ENCODE measurements around the gene OCA2.

OCA2 gene

GRCh38 chr15:28086175-28086703 is 12.9 kb downstream of the OCA2 start:
- peak; percentile 84 for TF ChIP-seq CTCF (IDR thresholded peaks at IDR 0.05; ENCODE audit: low read length)
- TF ChIP-seq EZH2 (IDR thresholded peaks at IDR 0.05; ENCODE audit: borderline replicate concordance, low read length), result no peak
- Histone ChIP-seq H4K20me1 (ENCODE audit: insufficient read depth, low read length) (no peaks in the 10 kb centered on the region), H3K4me3 (ENCODE audit: low read depth, low read length, poor library complexity, severe bottlenecking) (no peak overlapping the region)

GRCh38 chr15:28085489-28086174 is 13.5 kb downstream of the OCA2 start:
- Histone ChIP-seq H2AFZ (ENCODE audit: low read length) (no peak overlapping the region), H4K20me1 (ENCODE audit: insufficient read depth, low read length) (no peaks in the 10 kb centered on the region), H3K4me2 (ENCODE audit: low read length) (no peak overlapping the region), H3K36me3 (ENCODE audit: insufficient read depth, low read length) (no peaks in the 10 kb centered on the region), H3K4me3 (ENCODE audit: low read depth, low read length, poor library complexity, severe bottlenecking) (no peak overlapping the region), H3K27ac (ENCODE audit: low read depth, low read length, poor library complexity, severe bottlenecking) (no peak overlapping the region), H3K27me3 (ENCODE audit: insufficient read depth, low read length) (no peaks in the 10 kb centered on the region), H3F3A (ENCODE audit: insufficient read depth, low read length) (no peaks in the 10 kb centered on the region), H3K79me2 (ENCODE audit: insufficient read depth, low read length) (no peaks in the 10 kb centered on the region), H3K9me2 (ENCODE audit: low read depth, low read length) (no peaks in the 10 kb centered on the region), H3K9ac (ENCODE audit: low read length) (no peak overlapping the region), H3K9me3 (ENCODE audit: low read length) (no peaks in the 10 kb centered on the region), H3K4me1 (ENCODE audit: insufficient read depth, low read length, severe bottlenecking) (no peaks in the 10 kb centered on the region)
- TF ChIP-seq CTCF (IDR thresholded peaks at IDR 0.05; ENCODE audit: low read length) (no peak), EZH2 (IDR thresholded peaks at IDR 0.05; ENCODE audit: borderline replicate concordance, low read length) (no peak)

More at GRCh38 chr15:28086175-28086703, 12.9 kb downstream of the OCA2 start:
- Histone ChIP-seq H3K9me3 (ENCODE audit: low read length) (0 out of 2 replicates have a peak, but pooled peaks cover 2% of the 10 kb centered on the region), H3K4me2 (ENCODE audit: low read length) (no peak overlapping the region), H2AFZ (ENCODE audit: low read length) (no peak overlapping the region), H3F3A (ENCODE audit: insufficient read depth, low read length) (no peaks in the 10 kb centered on the region), H3K4me1 (ENCODE audit: insufficient read depth, low read length, severe bottlenecking) (no peaks in the 10 kb centered on the region), H3K27ac (ENCODE audit: low read depth, low read length, poor library complexity, severe bottlenecking) (no peak overlapping the region), H3K79me2 (ENCODE audit: insufficient read depth, low read length) (no peaks in the 10 kb centered on the region), H3K9ac (ENCODE audit: low read length) (no peak overlapping the region), H3K36me3 (ENCODE audit: insufficient read depth, low read length) (no peaks in the 10 kb centered on the region), H3K9me2 (ENCODE audit: low read depth, low read length) (no peaks in the 10 kb centered on the region), H3K27me3 (ENCODE audit: insufficient read depth, low read length) (no peaks in the 10 kb centered on the region)

- H3K27me3 ChIP-seq (ENCODE audit: insufficient read depth, low read length), result no peaks in the 10 kb centered on the region
- H2AFZ ChIP-seq (ENCODE audit: low read length), result no peak overlapping the region
- no peaks in the 10 kb centered on the region for H4K20me1 ChIP-seq (ENCODE audit: insufficient read depth, low read length)
Measured at GRCh38 chr15:28084547-28084946, 14.6 kb downstream of the OCA2 start.

More at GRCh38 chr15:28084547-28084946, 14.6 kb downstream of the OCA2 start:
- TF ChIP-seq EZH2 (IDR thresholded peaks at IDR 0.05; ENCODE audit: borderline replicate concordance, low read length), result no peak
- TF ChIP-seq CTCF (IDR thresholded peaks at IDR 0.05; ENCODE audit: low read length), result no peak
- Histone ChIP-seq H3K27ac (ENCODE audit: low read depth, low read length, poor library complexity, severe bottlenecking) (no peak overlapping the region), H3K36me3 (ENCODE audit: insufficient read depth, low read length) (no peaks in the 10 kb centered on the region), H3F3A (ENCODE audit: insufficient read depth, low read length) (no peaks in the 10 kb centered on the region), H3K4me2 (ENCODE audit: low read length) (no peak overlapping the region), H3K4me3 (ENCODE audit: low read depth, low read length, poor library complexity, severe bottlenecking) (no peak overlapping the region), H3K79me2 (ENCODE audit: insufficient read depth, low read length) (no peaks in the 10 kb centered on the region), H3K9ac (ENCODE audit: low read length) (no peak overlapping the region), H3K9me3 (ENCODE audit: low read length) (no peaks in the 10 kb centered on the region), H3K4me1 (ENCODE audit: insufficient read depth, low read length, severe bottlenecking) (no peaks in the 10 kb centered on the region), H3K9me2 (ENCODE audit: low read depth, low read length) (no peaks in the 10 kb centered on the region)
